GM21786 (cell line): ENCODE measurements around the gene TBC1D3D.
"Not testable (repeated sequence)": the region's sequence is repeated elsewhere in the genome, so short reads cannot be mapped to it uniquely, and the experiment has no call there.

Experiments used
- ATAC-seq: cut with Tn5 transposase; IDR thresholded peaks from one replicate; pipeline ENCODE4 v1.9.1; 2021; ENCODE audit not compliant: unreplicated experiment

The TBC1D3D gene

DNA sequence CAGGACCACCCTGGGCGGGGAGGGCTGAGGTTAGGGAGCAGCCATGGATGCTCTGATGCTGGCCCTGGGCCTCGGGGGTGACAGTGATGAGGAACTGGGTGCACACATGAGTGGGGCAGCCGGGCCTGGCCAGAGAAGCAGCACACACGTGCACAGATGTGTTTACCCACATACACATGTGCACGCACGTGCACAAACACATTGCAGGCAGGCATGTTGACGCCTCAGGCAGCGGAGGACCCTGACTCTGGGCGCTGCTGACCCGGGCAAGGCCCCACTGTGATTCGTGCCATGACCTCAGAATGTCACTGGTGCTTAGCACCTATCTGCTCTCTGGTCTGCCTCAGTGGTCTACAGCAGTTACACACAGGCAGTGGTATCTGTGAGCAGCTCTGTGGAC, at the start of gene TBC1D3D:
TBC1D3D (plus strand) TSS at position 301 of the 400 bp plus-strand sequence. CDS start 1,585 bp downstream, outside the sequence.
- ATAC-seq = not testable (repeated sequence)

DNA sequence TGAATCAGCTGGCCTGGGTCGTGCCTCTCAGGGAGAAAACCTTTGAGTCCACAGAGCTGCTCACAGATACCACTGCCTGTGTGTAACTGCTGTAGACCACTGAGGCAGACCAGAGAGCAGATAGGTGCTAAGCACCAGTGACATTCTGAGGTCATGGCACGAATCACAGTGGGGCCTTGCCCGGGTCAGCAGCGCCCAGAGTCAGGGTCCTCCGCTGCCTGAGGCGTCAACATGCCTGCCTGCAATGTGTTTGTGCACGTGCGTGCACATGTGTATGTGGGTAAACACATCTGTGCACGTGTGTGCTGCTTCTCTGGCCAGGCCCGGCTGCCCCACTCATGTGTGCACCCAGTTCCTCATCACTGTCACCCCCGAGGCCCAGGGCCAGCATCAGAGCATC, 14.8 kb upstream of the TBC1D3D start, which contains the start of gene TBC1D3L:
TBC1D3L (minus strand) TSS at position 101 of the 400 bp plus-strand sequence. CDS start 1,540 bp downstream, outside the sequence.
- not testable (repeated sequence) for ATAC-seq
